DOHH2 (cell line): Measurements from ENCODE around the gene LONP2.

ENCODE experiments used
- CTCF ChIP-seq: fragments of 200-600 bp; sonication (generic); IDR thresholded peaks from one replicate; pipeline ENCODE4 v1.5.1; 2014; ENCODE audit warnings: antibody characterized with exemption, mild to moderate bottlenecking, low read depth, low read length; ENCODE audit not compliant: poor library complexity, severe bottlenecking
- EZH2phosphoT487 ChIP-seq: fragments of 200-600 bp; sonication (generic); IDR thresholded peaks from 2 replicates; pipeline ENCODE4 v1.6.1; 2017; ENCODE audit warnings: borderline replicate concordance, mild to moderate bottlenecking, antibody characterized with exemption, low read length, moderate library complexity, mixed read lengths

- TF ChIP-seq CTCF, result no peak
- TF ChIP-seq EZH2phosphoT487, result no peak
Measured at GRCh38 chr16:48405153-48405552, 161.1 kb downstream of the LONP2 start.
